Ovary (tissue), 9 donors: Measurements from ENCODE around the gene PER1. TPM values are rescaled to one million over a fixed set of nuclear protein-coding genes. Genes with fewer than 3 reads are reported as not detected.
"Not testable (repeated sequence)": the region's sequence is repeated elsewhere in the genome, so short reads cannot be mapped to it uniquely, and the experiment has no call there.

Experiments used
- DNase-seq, 5 donors: peaks; one replicate each; pipeline ENCODE4 v3.0.0-alpha.2; 2019 to 2020
- H3K27ac ChIP-seq, 2 donors: fragments of 200-600 bp; one replicate each; pipeline versions ENCODE4 v1.5.1 to v1.8.0; 2019 to 2022
- H3K27me3 ChIP-seq: fragments of 200-600 bp; one replicate; pipeline ENCODE4 v1.8.0; 2022
- H3K36me3 ChIP-seq: fragments of 200-600 bp; sonication (generic); one replicate; pipeline ENCODE4 v1.5.1; 2019
- H3K4me1 ChIP-seq: one replicate; pipeline ENCODE4 v1.8.1; 2013; ENCODE audit warnings: mild to moderate bottlenecking, moderate library complexity; ENCODE audit not compliant: insufficient read depth
- H3K4me3 ChIP-seq: fragments of 200-600 bp; sonication (generic); one replicate; pipeline ENCODE4 v1.5.1; 2017
- H3K9me3 ChIP-seq, 2 donors: fragments of 200-600 bp in 1 of 2; sonication (generic) in 1 of 2; one replicate each; pipeline versions ENCODE4 v1.5.1 to v1.8.1; 2013 to 2019; ENCODE audit warnings: mild to moderate bottlenecking in 1 of 2, moderate library complexity in 1 of 2
- CTCF ChIP-seq, 3 donors: fragments of 450-650 bp in 2 of 3; fragments of 200-600 bp in 1 of 3; IDR thresholded peaks; one replicate each; pipeline versions ENCODE4 v1.5.1 to v1.8.0; 2016 to 2022; ENCODE audit warnings: antibody characterized with exemption in 3 of 3, mild to moderate bottlenecking in 1 of 3
- EP300 ChIP-seq: sonication (generic); formaldehyde crosslinking; IDR thresholded peaks from one replicate; pipeline ENCODE4 v1.6.1; 2017; ENCODE audit warnings: antibody characterized with exemption
- POLR2A ChIP-seq: fragments of 450-650 bp; IDR thresholded peaks from one replicate; pipeline ENCODE4 v1.6.1; 2017; ENCODE audit warnings: antibody characterized with exemption, mild to moderate bottlenecking, moderate library complexity
- WGBS, 3 donors: extraction: QIAGEN DNeasy Blood & Tissue Kit in 1 of 3; methylation state at CpG; one replicate each; pipeline versions ENCODE4 v1.1.5 to v1.1.7; 2013 to 2017; 5-methylcytosine and 5-hydroxymethylcytosine counted together
- intact Hi-C, 4 donors: fragments of 100-400 bp; cut with DNase I; formaldehyde crosslinking; loops; one replicate each; pipeline versions ENCODE4 v1.11.0 to v1.15.1; 2022 to 2023
- polyA plus RNA-seq, 2 donors: library from polyadenylated mRNA; stranded (reverse); fragments of 200-250 nt in 1 of 2; fragments of 350-450 nt in 1 of 2; fragmentation: Illumina TruSeq in 1 of 2; extraction: RNeasy Lipid Tissue Mini Kit (QIAGEN cat#74804) in 1 of 2; gene quantifications; one replicate each; pipeline ENCODE4 v1.2.3, GENCODE V29; 2013 to 2014
- total RNA-seq, 7 donors: library from RNA; depleted of rRNA in 2 of 7; stranded (reverse); fragments of >200 nt in 2 of 7; fragmentation: NEBNext Ultra II Directional in 3 of 7; extraction: Animal tissue kit (Norgen Biotek cat#: 25700) in 3 of 7; gene quantifications; one replicate each; pipeline versions ENCODE4 v1.1.0 to v1.2.4, GENCODE V29; 2016 to 2023
- donor health status: DM: no; HTN: no; CAD: no; lungs with moderate emphysema.
- donor health status: DM: no; HTN: no; CAD: no.
- donor health status: Bipolar disorder and iron deficiency.
- donor health status: DM: yes; HTN: yes; CAD: no.
- donor health status: DM: no; HTN: no; CAD: no.
- donor health status: DM: yes; HTN: yes; CAD: no.

Gene PER1
- total and polyA plus RNA-seq, 9 donors = 12.8 to 394 (median 164) TPM

DNA sequence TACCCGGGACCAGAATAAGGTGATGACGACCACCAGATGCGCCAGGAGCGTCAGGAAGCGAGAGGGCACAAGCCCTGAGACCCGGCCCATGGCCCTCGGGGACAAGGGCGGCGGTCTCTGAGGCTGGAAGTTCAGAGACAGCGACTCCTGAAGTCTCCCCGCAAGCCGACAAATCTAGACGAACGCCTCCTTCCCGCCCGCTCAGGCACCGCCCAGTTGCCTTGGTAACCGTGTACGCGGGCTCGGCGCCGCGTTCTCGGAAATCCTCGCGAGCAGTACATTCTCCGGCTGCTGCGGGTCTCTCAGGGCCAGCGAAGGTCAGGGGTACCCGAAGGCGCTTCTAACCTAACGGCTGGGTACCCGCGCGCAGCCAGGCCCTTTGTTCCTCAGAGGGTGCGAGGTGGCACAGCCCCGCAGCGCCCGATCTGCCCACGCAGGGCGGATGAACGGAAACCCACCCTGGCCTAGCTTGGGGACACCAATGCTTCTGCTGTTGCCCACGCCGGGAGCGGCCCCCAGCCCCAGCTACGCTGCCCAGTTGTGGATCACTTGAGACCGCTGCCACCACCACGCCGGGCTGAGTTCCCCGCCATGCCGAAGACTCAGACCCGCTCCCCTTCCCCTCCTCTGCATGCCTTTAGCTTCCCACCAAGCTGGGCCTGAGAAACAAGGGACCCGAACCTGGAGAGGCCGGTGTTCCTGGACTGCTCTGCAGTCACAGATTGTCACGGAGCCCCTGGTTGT lies 24.2 kb upstream of the PER1 start, which contains the start of gene TMEM107:
TMEM107 (minus strand) TSS at position 184 of the 744 bp plus-strand sequence; CDS start at position 90, 94 bp downstream.
- 0 to 4% (median 1%) methylated on average over 25 to 56 of the region's 56 CpGs for WGBS, 3 donors
- Histone ChIP-seq H3K27ac (peak within 1 kb of the TSS; percentile 13 to 23), H3K4me1 (peaks cover 6% of the 10 kb centered on the region), H3K9me3 (no peaks in the 10 kb centered on the region), H3K4me3 (peak within 1 kb of the TSS; percentile 57), H3K36me3 (no peaks in the 10 kb centered on the region), H3K27me3 (no peaks in the 10 kb centered on the region)
- peak; percentile 80 to 89 (median 86) for DNase-seq
- intact Hi-C loops = loop anchor here in 1 of 4 donors (5.0 kb wide), 1 partner anchor 54 kb away; the partner anchor contains the start of gene HES7
- TF ChIP-seq EP300 (no peak), POLR2A (peak; percentile 40), CTCF (IDR thresholded peaks at IDR 0.05) (no peak)

DNA sequence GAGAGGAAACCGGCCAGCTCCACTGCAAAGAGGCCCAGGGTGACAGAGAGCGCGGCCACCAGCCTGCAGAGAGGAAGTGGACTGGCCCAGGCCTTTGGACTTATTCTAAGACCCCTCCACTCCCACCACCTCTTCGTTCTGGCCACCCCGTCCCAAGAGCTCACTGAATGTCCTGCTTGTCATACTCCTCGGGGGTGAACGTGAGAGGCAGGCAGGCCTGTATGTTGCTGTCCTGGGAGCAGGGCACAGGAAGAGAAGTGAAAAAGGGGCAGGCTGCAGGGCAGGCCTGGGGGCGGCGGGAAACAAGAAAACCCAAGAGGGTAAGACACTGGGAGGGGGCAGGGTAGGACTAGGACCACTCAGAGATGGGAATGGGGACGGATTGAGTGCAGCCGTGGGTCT lies 23.6 kb upstream of the PER1 start:
- Histone ChIP-seq H3K36me3 (no peaks in the 10 kb centered on the region), H3K4me3 (peak overlapping the region; percentile 57), H3K27me3 (no peaks in the 10 kb centered on the region), H3K9me3 (no peaks in the 10 kb centered on the region), H3K4me1 (peaks cover 6% of the 10 kb centered on the region), H3K27ac (peak overlapping the region; percentile 13 to 23)
- no peak for TF ChIP-seq CTCF (IDR thresholded peaks at IDR 0.05)
- intact Hi-C loops = loop anchor here in 1 of 4 donors (5.0 kb wide), 1 partner anchor 53 kb away; the partner anchor contains the start of gene HES7
- 14 to 18% (median 18%) methylated on average over 11 of the region's 11 CpGs for WGBS, 3 donors
- no peak for DNase-seq

- intact Hi-C loops = loop anchor here in 1 of 4 donors (1.0 kb wide), 1 partner anchor 48 kb away; no protein-coding TSS in a partner anchor
- H3K4me1 ChIP-seq = peaks cover 6% of the 10 kb centered on the region
- no peaks in the 10 kb centered on the region for H3K27me3 ChIP-seq
- peak overlapping the region; percentile 40 for H3K4me3 ChIP-seq
- no peaks in the 10 kb centered on the region for H3K36me3 ChIP-seq
- peak overlapping the region; percentile 9 to 89 for H3K27ac ChIP-seq
- no peak for TF ChIP-seq CTCF (IDR thresholded peaks at IDR 0.05)
- TF ChIP-seq POLR2A = no peak
- no peak for TF ChIP-seq EP300
- no peaks in the 10 kb centered on the region for H3K9me3 ChIP-seq
- WGBS, 3 donors = 2% methylated on average over 14 of the region's 14 CpGs
- no peak for DNase-seq
Observed at GRCh38 chr17:8173871-8174322, 21.7 kb upstream of the PER1 start.

GRCh38 chr17:8173056-8173870 lies 21.1 kb upstream of the PER1 start:
- no peaks in the 10 kb centered on the region for H3K9me3 ChIP-seq
- H3K4me3 ChIP-seq = peak overlapping the region; percentile 40
- H3K4me1 ChIP-seq = peaks cover 6% of the 10 kb centered on the region
- 0 to 2% (median 0%) methylated on average over 23 of the region's 23 CpGs for WGBS, 3 donors
- no peaks in the 10 kb centered on the region for H3K27me3 ChIP-seq
- DNase-seq = peak; percentile 64 to 82 (median 71)
- intact Hi-C loops = loop anchor here in 1 of 4 donors (1.0 kb wide), 1 partner anchor 47 kb away; no protein-coding TSS in a partner anchor
- peak overlapping the region; percentile 89 to 91 for H3K27ac ChIP-seq
- no peaks in the 10 kb centered on the region for H3K36me3 ChIP-seq
- peak; percentile 57 for TF ChIP-seq EP300
- peak; percentile 97 for TF ChIP-seq POLR2A
- TF ChIP-seq CTCF (IDR thresholded peaks at IDR 0.05) = no peak

GRCh38 chr17:8170186-8170585 lies 18.0 kb upstream of the PER1 start:
- DNase-seq, H3K9me3 ChIP-seq, H3K4me3 ChIP-seq, H3K27ac ChIP-seq, H3K36me3 ChIP-seq, H3K27me3 ChIP-seq, H3K4me1 ChIP-seq, intact Hi-C loops: not testable (repeated sequence)
- whole genome bisulfite sequencing, 3 donors = 77 to 88% (median 87%) methylated on average over 19 of the region's 19 CpGs
